Tibial nerve (tissue), 3 donors: ENCODE measurements around the gene SLTM.

ENCODE experiments used
- CTCF ChIP-seq, 5 experiments: fragments of 200-600 bp in 3 of 5; fragments of 450-650 bp in 2 of 5; sonication (generic) in 3 of 5; IDR thresholded peaks; one replicate each; pipeline ENCODE4 v1.5.1; 2016 to 2019; ENCODE audit warnings: antibody characterized with exemption in 5 of 5, mild to moderate bottlenecking in 3 of 5, moderate library complexity in 2 of 5
- POLR2A ChIP-seq, 2 donors: fragments of 450-650 bp; IDR thresholded peaks; one replicate each; pipeline ENCODE4 v1.6.1; 2017; ENCODE audit warnings: antibody characterized with exemption in 2 of 2, mild to moderate bottlenecking in 2 of 2, moderate library complexity in 2 of 2

GRCh38 chr15:58877999-58878825 lies 55.3 kb downstream of the SLTM start:
- TF ChIP-seq CTCF (IDR thresholded peaks at IDR 0.05), result no peak
- no peak for TF ChIP-seq POLR2A (IDR thresholded peaks at IDR 0.05)
